Memory B cell (primary cell): ENCODE data around the gene DCST2.
"Not testable (repeated sequence)": the region's sequence is repeated elsewhere in the genome, so short reads cannot be mapped to it uniquely, and the experiment has no call there.

Experiments used
- ATAC-seq: fragments of 150-1000 bp; cut with Tn5 transposase; 2 replicates; pipeline ENCODE4 v1.10.0; 2021; ENCODE audit warnings: low read depth, mild to moderate bottlenecking, moderate library complexity
- DNase-seq, 2 donors: peaks; one replicate each; pipeline ENCODE4 v3.0.0; 2022; ENCODE audit warnings: low spot score in 2 of 2
- H3K27ac Mint-ChIP-seq: one replicate; pipeline ENCODE4 v1.8.0; 2022; ENCODE audit warnings: mild to moderate bottlenecking, moderate library complexity, mixed read lengths
- H3K27me3 Mint-ChIP-seq: one replicate; pipeline ENCODE4 v1.8.0; 2022; ENCODE audit warnings: mixed read lengths
- H3K36me3 Mint-ChIP-seq: one replicate; pipeline ENCODE4 v1.8.0; 2022; ENCODE audit warnings: mild to moderate bottlenecking, mixed read lengths
- H3K4me1 Mint-ChIP-seq: one replicate; pipeline ENCODE4 v1.8.0; 2022; ENCODE audit warnings: mixed read lengths
- H3K4me3 Mint-ChIP-seq: one replicate; pipeline ENCODE4 v1.8.0; 2022; ENCODE audit warnings: mild to moderate bottlenecking, moderate library complexity, mixed read lengths
- H3K9me3 Mint-ChIP-seq: one replicate; pipeline ENCODE4 v1.8.0; 2022; ENCODE audit warnings: mixed read lengths

Gene DCST2

GRCh38 chr1:154989195-154989860 is 44.3 kb downstream of the DCST2 start:
- no peaks in the 10 kb centered on the region for H3K9me3 Mint-ChIP-seq
- H3K4me1 Mint-ChIP-seq, result peaks cover 9% of the 10 kb centered on the region
- H3K36me3 Mint-ChIP-seq, result peaks cover 13% of the 10 kb centered on the region
- no peak for DNase-seq
- no peaks in the 10 kb centered on the region for H3K27me3 Mint-ChIP-seq
- H3K4me3 Mint-ChIP-seq, result no peak overlapping the region
- ATAC-seq, result no peak
- H3K27ac Mint-ChIP-seq, result no peak overlapping the region

DNA sequence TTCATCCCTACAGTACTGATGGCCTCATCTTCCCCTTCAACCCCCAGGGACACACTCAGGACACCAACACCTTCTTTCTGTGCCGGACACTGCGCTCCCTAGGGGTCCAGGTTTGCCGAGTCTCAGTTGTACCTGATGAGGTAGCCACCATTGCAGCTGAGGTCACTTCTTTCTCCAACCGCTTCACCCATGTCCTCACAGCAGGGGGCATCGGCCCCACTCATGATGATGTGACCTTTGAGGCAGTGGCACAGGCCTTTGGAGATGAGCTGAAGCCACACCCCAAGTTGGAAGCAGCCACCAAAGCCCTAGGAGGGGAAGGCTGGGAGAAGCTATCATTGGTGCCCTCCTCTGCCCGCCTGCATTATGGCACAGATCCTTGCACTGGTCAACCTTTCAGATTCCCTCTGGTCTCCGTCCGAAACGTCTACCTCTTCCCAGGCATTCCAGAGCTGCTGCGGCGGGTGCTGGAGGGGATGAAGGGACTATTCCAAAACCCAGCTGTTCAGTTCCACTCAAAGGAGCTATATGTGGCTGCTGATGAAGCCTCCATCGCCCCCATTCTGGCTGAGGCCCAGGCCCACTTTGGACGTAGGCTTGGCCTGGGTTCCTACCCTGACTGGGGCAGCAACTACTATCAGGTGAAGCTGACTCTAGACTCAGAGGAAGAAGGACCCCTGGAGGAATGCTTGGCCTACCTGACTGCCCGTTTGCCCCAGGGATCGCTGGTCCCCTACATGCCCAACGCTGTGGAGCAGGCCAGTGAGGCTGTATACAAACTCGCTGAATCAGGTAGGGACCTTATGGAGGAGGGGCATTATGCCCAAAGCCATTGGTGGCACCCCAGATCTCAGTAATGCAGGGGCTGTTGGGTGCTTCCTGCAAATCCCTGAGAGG is 45.3 kb downstream of the DCST2 start:
- DNase-seq (no peak), ATAC-seq (no peak)
- H3K27me3 Mint-ChIP-seq, result no peaks in the 10 kb centered on the region
- H3K4me1 Mint-ChIP-seq, result peaks cover 16% of the 10 kb centered on the region
- no peak overlapping the region for H3K4me3 Mint-ChIP-seq
- no peak overlapping the region for H3K27ac Mint-ChIP-seq
- H3K36me3 Mint-ChIP-seq, result peaks cover 13% of the 10 kb centered on the region
- no peaks in the 10 kb centered on the region for H3K9me3 Mint-ChIP-seq

- Mint-ChIP-seq H3K27ac (no peak overlapping the region), H3K9me3 (no peaks in the 10 kb centered on the region), H3K4me3 (no peak overlapping the region), H3K36me3 (peaks cover 13% of the 10 kb centered on the region), H3K27me3 (no peaks in the 10 kb centered on the region), H3K4me1 (peaks cover 16% of the 10 kb centered on the region)
- ATAC-seq (no peak), DNase-seq (no peak)
These were observed 46.3 kb downstream of the DCST2 start for GRCh38 chr1:154987326-154987725.

DNA sequence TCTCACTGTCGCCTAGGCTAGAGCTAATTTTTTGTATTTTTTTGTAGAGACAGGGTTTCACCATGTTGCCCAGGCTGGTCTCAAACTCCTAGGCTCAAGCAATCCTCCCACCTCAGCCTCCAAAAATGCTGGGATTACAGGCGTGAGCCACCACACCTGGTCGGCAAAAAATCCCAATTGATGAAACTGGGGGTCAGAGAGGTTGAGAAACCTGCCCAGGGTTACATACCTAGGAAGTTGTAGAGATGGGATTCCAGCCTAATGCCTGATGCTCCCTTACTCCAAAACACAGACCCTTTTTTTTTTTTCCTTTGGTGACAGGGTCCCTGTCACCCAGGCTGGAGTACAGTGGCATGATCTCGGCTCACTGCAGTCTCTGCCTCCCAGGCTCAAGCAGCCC is 46.8 kb downstream of the DCST2 start:
- H3K27me3 Mint-ChIP-seq, DNase-seq, H3K27ac Mint-ChIP-seq, H3K4me3 Mint-ChIP-seq, H3K9me3 Mint-ChIP-seq, ATAC-seq: not testable (repeated sequence)
- peaks cover 16% of the 10 kb centered on the region for H3K4me1 Mint-ChIP-seq
- peaks cover 13% of the 10 kb centered on the region for H3K36me3 Mint-ChIP-seq

GRCh38 chr1:154983776-154984466 is 49.7 kb downstream of the DCST2 start:
- Mint-ChIP-seq H3K4me1 (peaks cover 8% of the 10 kb centered on the region), H3K27ac (peak overlapping the region; percentile 87), H3K36me3 (peaks cover 7% of the 10 kb centered on the region)

DNA sequence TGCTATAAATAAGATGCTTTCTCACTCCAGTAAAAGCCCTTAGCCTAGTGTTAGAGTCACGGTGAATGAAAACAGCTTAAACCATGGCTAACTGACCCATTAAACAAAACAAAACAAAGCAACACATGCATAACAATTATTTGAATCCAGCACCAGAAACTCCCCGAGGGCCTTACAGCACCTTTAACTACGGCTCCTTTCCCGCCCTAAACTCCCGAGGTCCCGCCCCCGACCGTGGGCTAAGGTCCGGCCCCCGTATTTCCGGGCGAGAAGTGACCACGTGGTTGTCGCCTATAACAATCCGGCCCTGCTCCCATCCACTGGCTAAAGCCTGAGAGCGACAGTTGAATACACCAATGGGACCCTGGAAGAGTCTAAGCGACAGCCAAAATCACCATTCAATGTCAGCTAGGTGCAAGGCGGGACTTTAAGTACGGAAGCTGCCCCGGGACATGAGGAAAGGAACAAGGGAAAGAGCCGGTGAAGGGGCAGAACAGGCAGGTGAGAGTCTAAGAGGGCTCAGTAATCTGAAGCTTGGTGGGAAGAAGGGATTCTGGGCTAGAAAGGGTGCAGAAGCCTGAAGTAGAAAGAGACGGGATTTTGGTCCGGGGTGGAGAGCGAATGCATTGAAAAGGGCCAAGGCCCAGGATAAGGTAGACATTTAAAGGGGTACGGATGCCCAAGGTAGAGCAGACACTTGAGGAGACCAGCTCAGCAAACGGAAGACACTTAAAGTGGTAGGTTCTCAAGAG is 50.5 kb downstream of the DCST2 start, which contains the start of gene FLAD1:
Gene FLAD1, plus strand, starts transcription at position 448 of the 752 bp plus-strand sequence. CDS start 351 bp downstream, outside the sequence.
- peak; percentile 80 to 93 for DNase-seq
- H3K36me3 Mint-ChIP-seq, result peaks cover 3% of the 10 kb centered on the region
- H3K27me3 Mint-ChIP-seq, result no peaks in the 10 kb centered on the region
- H3K4me1 Mint-ChIP-seq, result peaks cover 6% of the 10 kb centered on the region
- peak within 1 kb of the TSS; percentile 87 for H3K27ac Mint-ChIP-seq
- peak; percentile 98 for ATAC-seq
- H3K4me3 Mint-ChIP-seq, result no peak within 1 kb of the TSS
- H3K9me3 Mint-ChIP-seq, result no peaks in the 10 kb centered on the region

More at GRCh38 chr1:154983776-154984466, 49.7 kb downstream of the DCST2 start:
- Mint-ChIP-seq H3K4me3 (no peak overlapping the region), H3K9me3 (no peaks in the 10 kb centered on the region), H3K27me3 (no peaks in the 10 kb centered on the region)
- DNase-seq (no peak), ATAC-seq (no peak)

DNA sequence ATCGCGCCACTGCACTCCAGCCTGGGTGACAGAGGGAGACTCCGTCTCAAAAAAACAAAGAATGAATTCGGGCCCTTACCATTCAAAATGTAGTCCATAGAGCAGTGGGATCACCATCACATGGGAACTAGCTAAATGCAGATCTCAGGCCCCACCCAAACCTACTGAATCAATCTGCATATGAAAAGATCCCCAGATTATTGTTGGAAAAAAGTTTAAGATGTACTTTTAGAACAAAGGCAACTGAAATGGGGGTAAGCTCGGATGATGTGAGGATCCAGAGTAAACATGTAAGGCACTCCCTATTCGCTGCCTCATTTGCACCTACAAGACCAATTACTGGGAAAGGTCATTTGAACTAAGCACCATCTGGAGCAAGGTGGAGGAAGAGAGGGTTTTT is 51.2 kb downstream of the DCST2 start:
- Mint-ChIP-seq H3K36me3 (peaks cover 5% of the 10 kb centered on the region), H3K9me3 (no peaks in the 10 kb centered on the region), H3K27ac (no peak overlapping the region), H3K4me3 (no peak overlapping the region), H3K4me1 (peaks cover 11% of the 10 kb centered on the region), H3K27me3 (no peaks in the 10 kb centered on the region)
- DNase-seq (no peak), ATAC-seq (no peak)

GRCh38 chr1:154978360-154978759 is 55.2 kb downstream of the DCST2 start:
- Mint-ChIP-seq H3K36me3 (peaks cover 5% of the 10 kb centered on the region), H3K4me3 (no peak overlapping the region), H3K27me3 (no peaks in the 10 kb centered on the region), H3K4me1 (peaks cover 9% of the 10 kb centered on the region), H3K9me3 (no peaks in the 10 kb centered on the region), H3K27ac (no peak overlapping the region)
- ATAC-seq (no peak), DNase-seq (no peak)

GRCh38 chr1:154977762-154978161 is 55.8 kb downstream of the DCST2 start:
- H3K4me3 Mint-ChIP-seq, H3K27me3 Mint-ChIP-seq, H3K9me3 Mint-ChIP-seq, DNase-seq, H3K27ac Mint-ChIP-seq, H3K36me3 Mint-ChIP-seq, ATAC-seq: not testable (repeated sequence)
- H3K4me1 Mint-ChIP-seq, result peaks cover 12% of the 10 kb centered on the region

GRCh38 chr1:154975409-154976059 is 58.0 kb downstream of the DCST2 start:
- H3K4me1 Mint-ChIP-seq, result peaks cover 27% of the 10 kb centered on the region
- no peak overlapping the region for H3K4me3 Mint-ChIP-seq
- H3K9me3 Mint-ChIP-seq, result no peaks in the 10 kb centered on the region
- H3K36me3 Mint-ChIP-seq, result peaks cover 8% of the 10 kb centered on the region
- DNase-seq (peak in 1 of 2 donors; percentile 52), ATAC-seq (no peak)
- H3K27me3 Mint-ChIP-seq, result no peaks in the 10 kb centered on the region
- H3K27ac Mint-ChIP-seq, result no peak overlapping the region

GRCh38 chr1:154974808-154975408 is 58.7 kb downstream of the DCST2 start:
- H3K27me3 Mint-ChIP-seq, result no peaks in the 10 kb centered on the region
- no peak overlapping the region for H3K4me3 Mint-ChIP-seq
- H3K36me3 Mint-ChIP-seq, result peaks cover 8% of the 10 kb centered on the region
- peak; percentile 89 to 94 for DNase-seq
- peak; percentile 50 for ATAC-seq
- H3K27ac Mint-ChIP-seq, result no peak overlapping the region
- peaks cover 27% of the 10 kb centered on the region for H3K4me1 Mint-ChIP-seq
- no peaks in the 10 kb centered on the region for H3K9me3 Mint-ChIP-seq

DNA sequence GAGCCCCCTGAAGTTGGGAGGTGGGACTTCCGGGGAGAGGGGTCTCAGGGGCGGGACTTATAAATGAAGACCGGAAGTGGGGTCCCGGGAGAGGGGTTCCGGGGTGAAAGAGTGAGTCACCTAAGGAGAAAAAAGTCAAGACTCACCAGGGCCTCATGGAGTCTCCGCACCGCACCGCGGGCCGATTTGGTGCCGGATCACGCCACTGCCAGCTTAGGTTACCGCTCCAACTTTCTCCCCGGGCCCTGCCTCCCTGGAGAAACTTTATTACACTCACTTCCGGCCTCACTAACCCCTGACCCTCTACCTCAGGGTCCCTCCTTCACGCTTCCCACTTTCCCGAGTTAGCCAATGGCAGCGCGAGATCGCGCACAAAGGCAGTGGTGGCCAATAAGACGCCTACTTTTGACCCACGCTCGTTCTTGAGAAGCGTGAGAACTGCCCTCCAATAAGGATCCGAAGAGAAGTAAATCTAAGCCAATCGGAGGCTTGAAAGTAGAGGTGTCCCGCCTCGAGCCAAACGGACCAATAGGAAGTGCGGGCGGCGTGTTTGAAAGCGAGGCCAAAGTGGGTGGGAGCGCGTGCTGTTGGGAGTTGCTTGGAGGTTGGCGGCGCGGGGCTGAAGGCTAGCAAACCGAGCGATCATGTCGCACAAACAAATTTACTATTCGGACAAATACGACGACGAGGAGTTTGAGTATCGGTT is 59.3 kb downstream of the DCST2 start, which contains the start of gene CKS1B:
Gene CKS1B, plus strand, starts transcription at position 580 of the 706 bp plus-strand sequence. Its CDS starts 65 bp downstream, at position 645.
- no peak within 1 kb of the TSS for H3K27ac Mint-ChIP-seq
- peak in 1 of 2 donors; percentile 96 for DNase-seq
- H3K4me3 Mint-ChIP-seq, result no peak within 1 kb of the TSS
- H3K36me3 Mint-ChIP-seq, result peaks cover 9% of the 10 kb centered on the region
- ATAC-seq, result peak; percentile 81
- peaks cover 32% of the 10 kb centered on the region for H3K4me1 Mint-ChIP-seq
- no peaks in the 10 kb centered on the region for H3K27me3 Mint-ChIP-seq
- H3K9me3 Mint-ChIP-seq, result no peaks in the 10 kb centered on the region
